KG1 (cell line): ENCODE results near the gene RPN1.
"Not testable (repeated sequence)": the region's sequence is repeated elsewhere in the genome, so short reads cannot be mapped to it uniquely, and the experiment has no call there.

Experiments
- DNase-seq: peaks from one replicate; lab custom pipeline; 2025; lab: John Stamatoyannopoulos, UW

Gene RPN1

DNA sequence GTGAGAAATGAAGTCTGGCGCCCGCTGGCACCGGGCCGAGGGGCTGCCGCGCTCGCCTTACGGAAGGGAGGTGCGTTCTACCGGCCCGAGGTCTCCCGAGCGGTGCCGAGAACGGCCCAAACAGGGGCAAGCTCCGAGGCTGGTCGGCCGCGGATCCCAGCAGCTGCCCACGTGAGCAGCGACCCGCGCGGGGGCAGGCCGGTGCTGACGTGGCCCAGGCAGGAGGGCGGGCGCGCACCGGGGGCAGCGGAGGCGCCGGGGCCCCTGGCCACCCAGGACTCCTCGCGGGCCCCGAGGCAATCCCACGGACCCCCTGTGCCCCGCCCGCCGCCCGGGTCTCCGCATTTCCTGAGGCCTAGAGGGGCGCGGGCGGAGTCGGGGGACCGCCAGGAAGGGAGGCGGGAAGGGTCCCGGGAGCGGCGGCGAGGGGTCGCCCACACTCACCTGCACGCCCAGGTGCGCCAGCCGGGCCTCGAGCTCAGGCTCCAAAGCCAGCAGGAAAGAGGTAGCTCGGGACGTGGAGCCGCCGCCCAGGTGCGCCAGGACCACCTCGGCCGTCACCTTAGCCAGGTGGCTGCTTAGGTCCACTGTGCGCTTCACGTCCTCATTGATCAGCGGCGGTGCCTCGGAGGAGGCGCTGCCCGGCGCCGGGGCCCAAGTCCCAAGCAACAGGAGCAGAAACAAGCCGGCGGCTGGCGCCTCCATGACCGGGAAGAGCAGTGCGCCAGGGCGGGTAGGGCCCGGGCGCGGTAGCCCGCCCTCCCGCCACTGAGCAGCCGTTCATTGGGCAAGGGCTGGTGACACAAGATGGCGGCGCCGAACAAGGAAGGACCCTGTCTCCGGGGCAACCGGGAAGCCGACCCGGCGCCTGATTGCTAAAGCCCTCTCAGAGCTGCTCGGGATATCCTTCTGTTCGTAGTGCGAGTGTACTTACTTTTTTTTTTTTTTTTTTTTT, at the start of gene RPN1:
Gene RPN1, minus strand, starts transcription at position 723 of the 955 bp plus-strand sequence. Its CDS starts 18 bp downstream, at position 705.
- peak; percentile 88 for DNase-seq

GRCh38 chr3:128698211-128699047, 47.8 kb upstream of the RPN1 start:
- peak; percentile 15 for DNase-seq

- DNase-seq = no peak
These were observed 46.7 kb upstream of the RPN1 start for GRCh38 chr3:128697341-128697740.

DNA sequence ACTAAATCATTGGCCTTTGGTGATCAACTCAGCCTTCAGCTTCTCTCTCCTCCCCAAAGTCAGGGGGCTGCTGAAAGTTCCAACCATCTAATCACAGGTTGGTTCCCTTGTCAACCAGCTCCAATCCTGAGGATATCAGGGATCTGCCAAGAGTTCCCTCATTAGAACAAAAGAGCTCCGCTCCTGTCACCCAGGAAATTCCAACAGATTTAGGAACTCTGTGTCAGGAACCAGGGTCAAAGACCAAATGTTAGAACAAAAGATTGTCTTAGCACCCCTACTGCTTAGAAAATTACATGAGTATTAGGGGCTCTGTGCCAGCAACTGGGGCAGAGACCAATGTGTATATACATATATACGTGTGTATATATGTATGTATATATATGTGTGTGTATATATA, 43.1 kb upstream of the RPN1 start:
- DNase-seq = no peak

GRCh38 chr3:128689060-128689459, 38.4 kb upstream of the RPN1 start:
- DNase-seq = no peak

GRCh38 chr3:128686465-128686864, 35.8 kb upstream of the RPN1 start:
- DNase-seq = no peak

DNA sequence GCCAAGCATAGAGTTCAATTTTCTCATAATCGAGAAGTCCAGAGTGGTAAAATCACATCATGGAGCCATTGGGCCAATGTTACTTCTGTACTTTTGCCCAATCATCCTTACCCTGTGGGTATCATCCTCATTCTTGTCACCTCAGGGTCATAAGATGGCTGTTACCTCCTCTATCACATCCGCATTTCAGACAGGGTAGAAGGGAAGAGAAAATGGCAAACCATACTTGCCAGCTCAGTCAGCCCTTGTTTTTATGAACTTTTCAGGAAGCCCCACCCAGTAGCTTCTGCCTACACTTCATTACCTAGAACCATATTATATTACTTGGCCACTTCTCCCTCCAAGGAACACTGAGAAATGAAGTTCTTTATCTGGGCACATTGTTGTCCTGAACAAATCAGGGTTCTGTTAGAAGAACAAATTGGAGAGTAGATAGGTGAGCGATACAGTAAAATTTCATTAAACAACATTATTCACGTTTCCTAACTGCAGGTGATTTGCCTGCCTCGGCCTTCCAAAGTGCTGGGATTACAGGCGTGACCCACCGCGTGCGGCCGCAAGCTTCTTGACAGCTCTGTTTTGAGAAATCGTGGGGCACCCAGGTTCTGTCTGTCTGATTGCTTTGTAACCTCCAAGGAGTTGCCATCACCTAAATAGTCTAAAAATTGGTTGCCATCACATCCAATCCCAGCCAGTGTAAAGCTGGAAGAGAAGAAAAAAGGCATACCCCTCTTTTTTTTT, 34.5 kb upstream of the RPN1 start:
- DNase-seq = no peak

GRCh38 chr3:128683957-128684356, 33.3 kb upstream of the RPN1 start:
- peak; percentile 43 for DNase-seq

GRCh38 chr3:128681369-128681829, 30.8 kb upstream of the RPN1 start:
- DNase-seq = no peak

DNA sequence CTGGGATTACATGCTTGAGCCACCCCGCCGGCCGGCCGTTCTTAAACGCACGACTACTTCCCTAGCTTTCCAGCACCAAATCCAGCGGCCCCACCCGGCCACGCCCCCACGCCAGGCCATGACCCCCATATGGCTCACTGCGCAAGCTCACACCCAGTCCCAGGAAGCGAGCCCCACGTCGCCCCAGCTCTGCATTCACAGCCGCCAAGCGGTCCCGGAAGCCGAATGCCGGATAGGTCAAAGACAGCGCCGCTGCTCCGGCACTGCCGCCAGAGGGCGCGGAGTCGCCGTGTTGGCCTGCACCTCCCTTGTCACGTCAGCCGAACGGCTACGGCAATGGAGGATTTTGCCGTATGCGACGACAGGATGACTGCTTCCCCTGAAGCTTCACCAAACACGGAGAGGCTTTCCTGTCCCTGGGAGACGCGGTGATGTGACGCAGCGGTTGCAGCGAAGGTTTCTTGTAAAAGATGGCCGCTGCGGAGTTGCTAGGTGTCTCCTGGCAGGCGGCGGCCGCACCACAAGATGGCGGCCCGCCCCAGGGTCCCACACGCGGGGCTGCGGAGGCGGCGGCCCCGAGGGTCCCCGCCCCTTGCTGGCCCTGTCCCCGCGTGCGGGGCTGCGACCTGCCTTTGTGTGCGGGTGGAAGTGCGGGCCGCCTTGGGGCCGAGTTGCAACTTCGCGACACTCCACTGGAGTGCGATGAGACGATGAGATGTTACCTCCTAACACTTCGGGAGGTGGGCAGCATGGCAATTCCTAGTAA, 30.2 kb upstream of the RPN1 start:
- DNase-seq = peak; percentile 97

DNA sequence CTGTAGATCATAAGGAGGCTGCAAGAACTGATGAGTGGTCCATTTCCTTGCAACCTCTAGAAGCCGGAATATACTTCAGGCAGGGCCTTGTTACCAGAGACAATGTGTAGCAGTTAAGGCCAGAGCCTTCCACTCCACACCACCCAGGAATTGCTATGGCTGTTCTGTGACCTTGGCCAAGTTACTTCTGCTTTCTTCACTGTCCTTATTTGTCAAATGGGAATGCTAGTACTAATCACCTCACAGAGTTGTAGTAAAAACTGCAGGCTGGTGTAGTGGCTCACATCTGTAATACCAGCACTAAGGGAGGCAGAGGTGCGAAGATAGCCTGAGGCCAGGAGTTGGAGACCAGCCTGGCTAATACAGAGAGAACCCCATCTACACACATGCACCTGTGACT, 28.7 kb upstream of the RPN1 start:
- DNase-seq = no peak

DNA sequence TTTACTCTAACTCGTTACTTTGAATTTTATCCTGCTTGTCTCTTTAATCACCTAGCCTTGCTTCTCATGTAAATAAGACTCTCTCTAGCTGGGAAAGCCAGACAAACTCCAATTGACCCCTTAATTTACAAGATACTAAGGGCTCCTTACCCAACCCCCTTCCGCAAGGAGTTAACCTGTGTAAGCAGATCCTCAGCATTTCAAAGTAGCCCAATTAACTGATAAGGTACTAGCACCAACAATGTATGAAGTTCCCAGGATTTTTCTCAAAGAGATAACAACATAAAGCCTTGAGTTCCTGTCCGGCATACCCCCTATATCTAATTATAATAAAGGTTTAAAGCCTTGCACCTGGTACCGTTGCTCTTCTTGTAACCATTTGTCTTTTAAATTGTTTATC, 25.2 kb upstream of the RPN1 start:
- not testable (repeated sequence) for DNase-seq

DNA sequence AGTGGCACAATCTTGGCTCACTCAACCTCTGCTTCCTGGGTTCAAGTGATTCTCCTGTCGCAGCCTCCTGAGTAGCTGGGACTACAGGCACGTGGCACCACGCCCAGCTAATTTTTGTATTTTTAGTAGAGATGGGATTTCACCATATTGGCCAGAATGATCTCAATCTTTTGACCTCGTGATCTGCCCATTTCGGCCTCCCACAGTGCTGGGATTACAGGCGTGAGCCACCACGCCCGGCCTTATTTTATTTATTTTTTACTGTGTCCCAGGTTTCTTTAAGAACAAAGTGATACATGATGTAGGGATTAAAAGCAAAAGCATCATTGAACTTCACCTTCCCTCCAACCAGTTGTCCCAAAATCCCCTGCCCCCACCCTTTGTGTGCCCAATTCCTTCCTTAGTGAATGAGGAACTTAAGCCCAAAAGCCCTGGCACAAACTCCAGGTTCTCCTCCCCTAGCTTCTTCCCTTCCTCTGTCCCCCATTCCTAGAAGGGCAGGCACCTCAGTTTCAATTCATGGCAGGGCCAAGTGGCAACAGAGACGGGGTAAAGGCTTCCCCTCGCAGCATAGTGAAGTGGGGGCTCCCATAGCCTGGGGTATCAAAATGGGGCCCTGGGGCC, 23.7 kb upstream of the RPN1 start:
- no peak for DNase-seq

DNA sequence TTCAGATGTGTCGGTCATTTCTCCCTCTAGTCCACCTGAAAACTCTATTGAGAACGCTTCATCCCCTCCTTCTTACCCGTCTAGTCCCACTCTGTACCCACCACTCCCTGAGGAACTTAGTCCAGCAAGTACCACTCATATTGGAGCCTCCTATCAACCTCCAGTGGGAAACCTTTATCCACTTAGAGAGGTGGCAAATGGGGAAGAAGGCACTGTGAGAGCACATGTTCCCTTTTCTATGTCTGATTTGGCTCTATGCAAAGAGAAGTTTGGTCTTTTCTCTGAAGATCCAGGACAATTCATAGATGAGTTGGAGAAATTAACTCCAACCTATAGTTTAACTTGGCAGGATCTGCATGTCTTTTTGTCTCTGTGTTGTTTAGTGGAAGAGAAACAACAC, 17.0 kb upstream of the RPN1 start:
- DNase-seq = no peak

- DNase-seq = no peak
These were observed 14.9 kb upstream of the RPN1 start for GRCh38 chr3:128665362-128666021.

DNA sequence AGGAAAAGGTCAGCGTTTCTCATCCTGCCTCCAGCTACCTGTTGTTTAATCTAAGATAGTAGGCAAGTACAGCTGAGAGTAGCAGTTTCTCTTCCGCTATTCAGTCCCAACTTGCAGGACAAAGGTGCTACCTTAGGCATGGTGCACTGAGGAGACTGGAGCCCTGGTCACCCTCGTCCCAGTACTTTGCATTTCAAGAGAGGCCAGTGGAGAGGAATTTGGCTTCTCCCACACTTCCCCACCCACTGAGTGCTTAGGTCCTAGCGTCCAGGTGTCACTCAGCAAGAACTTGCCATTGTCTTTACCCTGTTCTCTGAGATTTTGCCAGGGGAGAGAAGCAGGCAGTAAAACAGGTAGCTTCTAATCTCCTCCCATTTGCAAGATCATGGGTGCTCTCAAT, 12.5 kb upstream of the RPN1 start:
- DNase-seq = no peak

GRCh38 chr3:128655531-128655930, 4.9 kb upstream of the RPN1 start:
- DNase-seq = no peak

- DNase-seq = not testable (repeated sequence)
These were observed 3.6 kb upstream of the RPN1 start for GRCh38 chr3:128653993-128654805.

DNA sequence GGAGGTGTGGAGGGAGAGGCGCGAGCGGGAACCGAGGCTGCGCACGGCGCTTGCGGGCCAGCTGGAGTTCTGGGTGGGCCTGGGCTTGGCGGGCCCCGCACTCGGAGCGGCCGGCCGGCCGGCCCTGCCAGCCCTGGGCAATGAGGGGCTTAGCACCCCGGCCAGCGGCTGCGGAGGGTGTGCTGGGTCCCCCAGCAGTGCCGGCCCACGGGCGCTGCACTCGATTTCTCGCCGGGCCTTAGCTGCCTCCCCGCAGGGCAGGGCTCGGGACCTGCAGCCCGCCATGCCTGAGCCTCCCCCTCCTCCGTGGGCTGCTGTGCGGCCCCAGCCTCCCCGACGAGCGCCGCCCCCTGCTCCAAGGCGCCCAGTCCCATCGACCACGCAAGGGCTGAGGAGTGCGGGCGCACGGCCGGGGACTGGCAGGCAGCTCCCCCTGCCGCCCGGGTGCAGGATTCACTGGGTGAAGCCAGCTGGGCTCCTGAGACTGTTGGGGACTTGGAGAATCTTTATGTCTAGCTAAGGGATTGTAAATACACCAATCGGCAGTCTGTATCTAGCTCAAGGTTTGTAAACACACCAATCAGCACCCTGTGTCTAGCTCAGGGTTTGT, 2.9 kb upstream of the RPN1 start:
- DNase-seq = not testable (repeated sequence)
